HepG2 (cell line): ENCODE data around the gene AP1S3. TPM values are rescaled to one million over a fixed set of nuclear protein-coding genes. Genes with fewer than 3 reads are reported as not detected.

Experiments used
- CCDC6 ChIP-seq: sonication (generic); formaldehyde crosslinking; IDR thresholded peaks from 2 replicates; pipeline ENCODE4 v1.8.1; 2022; ENCODE audit warnings: mild to moderate bottlenecking, missing genetic modification reagents, moderate library complexity
- KAT7 ChIP-seq: IDR thresholded peaks from 2 replicates; pipeline ENCODE4 v1.6.1; 2018; ENCODE audit warnings: borderline replicate concordance, missing compliant biosample characterization
- KDM5B ChIP-seq: sonication (generic); formaldehyde crosslinking; IDR thresholded peaks from 2 replicates; pipeline ENCODE4 v1.4.0; 2020; ENCODE audit warnings: missing genetic modification reagents, mild to moderate bottlenecking, borderline replicate concordance
- KLF16 ChIP-seq, 2 experiments: sonication (generic) in 1 of 2; formaldehyde crosslinking in 1 of 2; IDR thresholded peaks; 2 replicates each; pipeline versions ENCODE4 v1.6.1 to v1.8.0; 2016 to 2023; ENCODE audit warnings: missing genetic modification reagents in 2 of 2, missing compliant biosample characterization in 1 of 2
- MTA1 ChIP-seq: sonication (generic); formaldehyde crosslinking; IDR thresholded peaks from 2 replicates; pipeline ENCODE4 v1.4.0; 2020; ENCODE audit warnings: missing genetic modification reagents, mild to moderate bottlenecking, borderline replicate concordance
- SIN3A ChIP-seq: IDR thresholded peaks from 2 replicates; pipeline ENCODE4 v1.6.1; 2011; ENCODE audit warnings: low read depth, mild to moderate bottlenecking, control low read depth, low read length, borderline replicate concordance
- SOX13 ChIP-seq, 3 experiments: fragments of 450-650 bp in 1 of 3; sonication (generic) in 1 of 3; formaldehyde crosslinking in 1 of 3; IDR thresholded peaks in 2 of 3; conservative IDR thresholded peaks in 1 of 3; 2 replicates each; pipeline versions ENCODE4 v1.5.0 to v1.6.1; 2016 to 2020; ENCODE audit warnings: antibody characterized with exemption in 1 of 3, mild to moderate bottlenecking in 1 of 3, missing compliant biosample characterization in 1 of 3, missing genetic modification reagents in 1 of 3, moderate library complexity in 1 of 3
- TBX2 ChIP-seq: sonication (generic); formaldehyde crosslinking; IDR thresholded peaks from 2 replicates; pipeline ENCODE4 v1.5.0; 2020; ENCODE audit warnings: missing genetic modification reagents, mild to moderate bottlenecking, borderline replicate concordance
- ZSCAN9 ChIP-seq: IDR thresholded peaks from 2 replicates; pipeline ENCODE4 v1.6.1; 2016; ENCODE audit warnings: borderline replicate concordance
- ZZZ3 ChIP-seq: sonication (generic); formaldehyde crosslinking; IDR thresholded peaks from 2 replicates; pipeline ENCODE4 v1.4.0; 2020; ENCODE audit warnings: missing genetic modification reagents, mild to moderate bottlenecking, borderline replicate concordance
- polyA plus RNA-seq, 8 experiments: library from polyadenylated mRNA; depleted of rRNA in 3 of 8; stranded (reverse) in 7 of 8; unstranded in 1 of 8; fragments of >200 nt; fragmentation: Illumina TruSeq in 4 of 8; extraction: Trizol in 4 of 8; gene quantifications; 2 replicates each; pipeline versions ENCODE4 v1.2.1 to v1.2.3, GENCODE V29; 2011 to 2016; ENCODE audit warnings: low read depth in 4 of 8, missing spikeins in 1 of 8, mixed read lengths in 1 of 8; ENCODE audit not compliant: insufficient read depth in 1 of 8
- total RNA-seq, 5 experiments: library from RNA; depleted of rRNA; stranded (reverse); fragments of >200 nt; fragmentation: Illumina TruSeq; extraction: Trizol; gene quantifications; 2 replicates each; pipeline ENCODE4 v1.2.3, GENCODE V29; 2016; ENCODE audit warnings: low read depth in 1 of 5
- TF ChIP-seq, protein P1 (sequence below): sonication (generic); formaldehyde crosslinking; IDR thresholded peaks from 2 replicates; pipeline ENCODE4 v1.5.0; 2020; ENCODE audit warnings: missing genetic modification reagents, mild to moderate bottlenecking, borderline replicate concordance
- TF ChIP-seq, protein P2 (sequence below): IDR thresholded peaks from 2 replicates; pipeline ENCODE4 v1.6.1; 2016; ENCODE audit warnings: missing compliant biosample characterization, missing genetic modification reagents, borderline replicate concordance
- TF ChIP-seq, protein P3 (sequence below): sonication (generic); formaldehyde crosslinking; IDR thresholded peaks from 2 replicates; pipeline ENCODE4 v1.4.0; 2020; ENCODE audit warnings: mild to moderate bottlenecking, missing genetic modification reagents, borderline replicate concordance
- TF ChIP-seq, protein P4 (sequence below): sonication (generic); formaldehyde crosslinking; IDR thresholded peaks from 2 replicates; pipeline ENCODE4 v1.5.0; 2020; ENCODE audit warnings: mild to moderate bottlenecking, missing genetic modification reagents, borderline replicate concordance
- TF ChIP-seq, protein P5 (sequence below), 2 experiments: sonication (generic) in 1 of 2; formaldehyde crosslinking in 1 of 2; IDR thresholded peaks; 2 replicates each; pipeline versions ENCODE4 v1.5.1 to v1.6.1; 2011 to 2020; ENCODE audit warnings: borderline replicate concordance in 1 of 2, low read depth in 1 of 2, low read length in 1 of 2, mild to moderate bottlenecking in 1 of 2, missing genetic modification reagents in 1 of 2, moderate library complexity in 1 of 2
- TF ChIP-seq, protein P6 (sequence below): sonication (generic); formaldehyde crosslinking; IDR thresholded peaks from 2 replicates; pipeline ENCODE4 v1.8.0; 2022; ENCODE audit warnings: missing genetic modification reagents, mild to moderate bottlenecking, borderline replicate concordance

AP1S3 gene
- total and polyA plus RNA-seq, 2 of the 13 experiments (the other 11 are each of a cell fraction or from before 2014, with no cell fraction given) = 3.0 to 16.3 TPM

DNA sequence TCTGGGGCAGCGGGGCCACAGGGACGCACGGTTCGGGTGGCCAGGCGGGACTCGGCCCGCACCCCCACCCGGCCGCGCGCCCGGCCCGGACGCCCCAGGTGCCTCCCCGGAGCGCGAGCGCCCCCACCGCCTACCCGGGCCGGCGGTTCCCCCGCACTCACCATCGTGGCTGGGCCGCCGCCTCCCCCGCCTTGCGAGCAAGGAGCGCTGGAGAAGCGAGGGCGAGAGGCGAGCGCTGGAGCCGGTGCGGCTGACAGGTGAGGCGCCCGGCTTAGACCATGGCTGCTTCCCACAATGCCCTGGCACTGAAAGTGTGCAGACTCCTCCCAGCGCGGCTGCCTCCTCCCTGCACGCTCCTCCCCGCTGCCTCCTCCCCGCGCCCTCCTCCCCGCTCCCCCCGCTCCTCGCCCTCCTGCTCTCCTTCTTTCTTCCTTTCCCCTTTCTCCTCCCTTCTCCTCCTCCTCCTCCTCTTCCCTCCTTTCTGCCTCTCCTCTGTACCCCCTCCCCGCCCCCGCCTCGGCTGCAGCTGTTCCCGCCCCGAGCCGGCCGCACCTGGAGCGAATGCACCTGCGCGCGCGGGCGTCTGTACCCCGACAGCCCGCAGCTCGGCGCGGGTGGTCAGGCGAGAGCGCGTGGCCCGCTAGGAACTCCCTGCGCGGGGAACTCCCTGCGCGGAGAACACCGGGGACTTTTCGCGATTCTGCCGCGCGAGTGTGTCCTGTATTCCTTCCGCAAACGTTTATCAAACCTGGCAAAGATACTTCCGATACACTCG is at the start of gene AP1S3 (continued):
- TF ChIP-seq, protein P1, sequence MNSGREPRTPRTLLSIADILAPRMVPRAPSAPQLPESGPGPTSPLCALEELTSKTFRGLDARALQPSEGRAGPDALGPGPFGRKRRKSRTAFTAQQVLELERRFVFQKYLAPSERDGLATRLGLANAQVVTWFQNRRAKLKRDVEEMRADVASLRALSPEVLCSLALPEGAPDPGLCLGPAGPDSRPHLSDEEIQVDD (CRISPR knock-in tag) = no peak
- TF ChIP-seq SIN3A = 0 out of 2 replicates have a peak, but pooled peaks have one; percentile 40
- TF ChIP-seq, protein P2, sequence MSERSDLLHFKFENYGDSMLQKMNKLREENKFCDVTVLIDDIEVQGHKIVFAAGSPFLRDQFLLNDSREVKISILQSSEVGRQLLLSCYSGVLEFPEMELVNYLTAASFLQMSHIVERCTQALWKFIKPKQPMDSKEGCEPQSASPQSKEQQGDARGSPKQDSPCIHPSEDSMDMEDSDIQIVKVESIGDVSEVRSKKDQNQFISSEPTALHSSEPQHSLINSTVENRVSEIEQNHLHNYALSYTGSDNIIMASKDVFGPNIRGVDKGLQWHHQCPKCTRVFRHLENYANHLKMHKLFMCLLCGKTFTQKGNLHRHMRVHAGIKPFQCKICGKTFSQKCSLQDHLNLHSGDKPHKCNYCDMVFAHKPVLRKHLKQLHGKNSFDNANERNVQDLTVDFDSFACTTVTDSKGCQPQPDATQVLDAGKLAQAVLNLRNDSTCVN = 0 out of 2 replicates have a peak, but pooled peaks have one; percentile 16
- peak; percentile 61 for TF ChIP-seq KAT7
- TF ChIP-seq KDM5B (CRISPR knock-in tag) = peak; percentile 56; the same call in 1 of the 2 replicates
- peak; percentile 84 for TF ChIP-seq CCDC6
- TF ChIP-seq, protein P3, sequence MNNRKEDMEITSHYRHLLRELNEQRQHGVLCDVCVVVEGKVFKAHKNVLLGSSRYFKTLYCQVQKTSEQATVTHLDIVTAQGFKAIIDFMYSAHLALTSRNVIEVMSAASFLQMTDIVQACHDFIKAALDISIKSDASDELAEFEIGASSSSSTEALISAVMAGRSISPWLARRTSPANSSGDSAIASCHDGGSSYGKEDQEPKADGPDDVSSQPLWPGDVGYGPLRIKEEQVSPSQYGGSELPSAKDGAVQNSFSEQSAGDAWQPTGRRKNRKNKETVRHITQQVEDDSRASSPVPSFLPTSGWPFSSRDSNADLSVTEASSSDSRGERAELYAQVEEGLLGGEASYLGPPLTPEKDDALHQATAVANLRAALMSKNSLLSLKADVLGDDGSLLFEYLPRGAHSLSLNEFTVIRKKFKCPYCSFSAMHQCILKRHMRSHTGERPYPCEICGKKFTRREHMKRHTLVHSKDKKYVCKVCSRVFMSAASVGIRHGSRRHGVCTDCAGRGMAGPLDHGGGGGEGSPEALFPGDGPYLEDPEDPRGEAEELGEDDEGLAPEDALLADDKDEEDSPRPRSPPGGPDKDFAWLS = 0 out of 2 replicates have a peak, but pooled peaks have one; percentile 47
- TF ChIP-seq KLF16 (CRISPR knock-in tag; IDR thresholded peaks at IDR 0.05) = peak in 1 of 2 experiments; percentile 50; a peak in 1 of 4 replicates
- no peak for TF ChIP-seq SOX13 (IDR thresholded peaks at IDR 0.05)
- TF ChIP-seq SOX13 (CRISPR knock-in tag; conservative IDR thresholded peaks at IDR 0.05 in 1 of 2, IDR thresholded peaks at IDR 0.05 in 1 of 2) = peak in 1 of 2 experiments; percentile 35; a peak in 2 of 4 replicates
- no peak; the same call in 1 of the 2 replicates for TF ChIP-seq ZSCAN9 (CRISPR knock-in tag)
- TF ChIP-seq, protein P4, sequence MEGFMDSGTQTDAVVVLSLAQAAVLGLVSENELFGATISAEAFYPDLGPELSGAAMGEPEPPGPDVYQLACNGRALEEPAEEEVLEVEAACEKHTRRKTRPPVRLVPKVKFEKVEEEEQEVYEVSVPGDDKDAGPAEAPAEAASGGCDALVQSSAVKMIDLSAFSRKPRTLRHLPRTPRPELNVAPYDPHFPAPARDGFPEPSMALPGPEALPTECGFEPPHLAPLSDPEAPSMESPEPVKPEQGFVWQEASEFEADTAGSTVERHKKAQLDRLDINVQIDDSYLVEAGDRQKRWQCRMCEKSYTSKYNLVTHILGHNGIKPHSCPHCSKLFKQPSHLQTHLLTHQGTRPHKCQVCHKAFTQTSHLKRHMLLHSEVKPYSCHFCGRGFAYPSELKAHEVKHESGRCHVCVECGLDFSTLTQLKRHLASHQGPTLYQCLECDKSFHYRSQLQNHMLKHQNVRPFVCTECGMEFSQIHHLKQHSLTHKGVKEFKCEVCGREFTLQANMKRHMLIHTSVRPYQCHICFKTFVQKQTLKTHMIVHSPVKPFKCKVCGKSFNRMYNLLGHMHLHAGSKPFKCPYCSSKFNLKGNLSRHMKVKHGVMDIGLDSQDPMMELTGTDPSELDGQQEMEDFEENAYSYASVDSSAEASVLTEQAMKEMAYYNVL (CRISPR knock-in tag) = peak; percentile 79; the same call in 1 of the 2 replicates
- TF ChIP-seq MTA1 (CRISPR knock-in tag) = 0 out of 2 replicates have a peak, but pooled peaks have one; percentile 68
- TF ChIP-seq, protein P5, sequence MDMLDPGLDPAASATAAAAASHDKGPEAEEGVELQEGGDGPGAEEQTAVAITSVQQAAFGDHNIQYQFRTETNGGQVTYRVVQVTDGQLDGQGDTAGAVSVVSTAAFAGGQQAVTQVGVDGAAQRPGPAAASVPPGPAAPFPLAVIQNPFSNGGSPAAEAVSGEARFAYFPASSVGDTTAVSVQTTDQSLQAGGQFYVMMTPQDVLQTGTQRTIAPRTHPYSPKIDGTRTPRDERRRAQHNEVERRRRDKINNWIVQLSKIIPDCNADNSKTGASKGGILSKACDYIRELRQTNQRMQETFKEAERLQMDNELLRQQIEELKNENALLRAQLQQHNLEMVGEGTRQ (IDR thresholded peaks at IDR 0.05; ENCODE audit: low read depth, low read length) = no peak
- TF ChIP-seq, protein P5 (CRISPR knock-in tag; IDR thresholded peaks at IDR 0.05; ENCODE audit: borderline replicate concordance) = no peak
- TF ChIP-seq, protein P6, sequence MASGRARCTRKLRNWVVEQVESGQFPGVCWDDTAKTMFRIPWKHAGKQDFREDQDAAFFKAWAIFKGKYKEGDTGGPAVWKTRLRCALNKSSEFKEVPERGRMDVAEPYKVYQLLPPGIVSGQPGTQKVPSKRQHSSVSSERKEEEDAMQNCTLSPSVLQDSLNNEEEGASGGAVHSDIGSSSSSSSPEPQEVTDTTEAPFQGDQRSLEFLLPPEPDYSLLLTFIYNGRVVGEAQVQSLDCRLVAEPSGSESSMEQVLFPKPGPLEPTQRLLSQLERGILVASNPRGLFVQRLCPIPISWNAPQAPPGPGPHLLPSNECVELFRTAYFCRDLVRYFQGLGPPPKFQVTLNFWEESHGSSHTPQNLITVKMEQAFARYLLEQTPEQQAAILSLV (CRISPR knock-in tag) = peak; percentile 49
- peak; percentile 62; the same call in 1 of the 2 replicates for TF ChIP-seq TBX2 (CRISPR knock-in tag)
- TF ChIP-seq ZZZ3 (CRISPR knock-in tag) = 0 out of 2 replicates have a peak, but pooled peaks have one; percentile 26
